CD4-positive, alpha-beta memory T cell (primary cell): ENCODE data around the gene CFAP300. TPM values are rescaled to one million over a fixed set of nuclear protein-coding genes. Genes with fewer than 3 reads are reported as not detected.
A peak's percentile ranks its signal among the peaks of the same experiment; 100 is the strongest.

Experiments
- CTCF ChIA-PET: fragments of 350-600 bp; sonication (Branson Sonifier 250); formaldehyde crosslinking; loops from one replicate; lab custom pipeline; 2021; ENCODE audit warnings: inconsistent platforms; ENCODE audit not compliant: partially characterized antibody; lab: Charles Lee
- POLR2A ChIA-PET: fragments of 350-600 bp; sonication (Branson Sonifier 250); formaldehyde crosslinking; loops from one replicate; lab custom pipeline; 2021; ENCODE audit not compliant: partially characterized antibody; lab: Charles Lee
- DNase-seq, 5 donors: peaks; one replicate each; pipeline versions ENCODE4 v3.0.0 to v3.0.0-alpha.2; 2020 to 2022; ENCODE audit warnings: mixed read lengths in 1 of 5
- H3K27ac ChIP-seq: one replicate; pipeline ENCODE4 v1.7.0; 2013; ENCODE audit warnings: low read depth, low read length
- H3K27me3 ChIP-seq: 2 replicates; pipeline ENCODE4 v1.7.0; 2013; ENCODE audit warnings: mild to moderate bottlenecking, low read length, moderate library complexity; ENCODE audit not compliant: insufficient read depth
- H3K36me3 ChIP-seq: 2 replicates; pipeline ENCODE4 v1.7.0; 2013; ENCODE audit warnings: mild to moderate bottlenecking, low read length, moderate library complexity; ENCODE audit not compliant: insufficient read depth
- H3K4me1 ChIP-seq: 2 replicates; pipeline ENCODE4 v1.7.0; 2013; ENCODE audit warnings: mild to moderate bottlenecking, low read length, moderate library complexity; ENCODE audit not compliant: insufficient read depth
- H3K4me3 ChIP-seq, 2 donors: one replicate each; pipeline ENCODE4 v1.7.0; 2013; ENCODE audit warnings: low read length in 2 of 2, mild to moderate bottlenecking in 1 of 2
- H3K9me3 ChIP-seq, 2 donors: one replicate each; pipeline ENCODE4 v1.7.0; 2013; ENCODE audit warnings: low read length in 2 of 2, control low read depth in 1 of 2; ENCODE audit not compliant: control insufficient read depth in 1 of 2
- H3K27ac Mint-ChIP-seq, 7 donors: one replicate each; pipeline ENCODE4 v1.8.0; 2020 to 2021; ENCODE audit warnings: mixed read lengths in 7 of 7, mild to moderate bottlenecking in 6 of 7, inconsistent platforms in 3 of 7, moderate library complexity in 3 of 7
- H3K27me3 Mint-ChIP-seq, 2 donors: one replicate each; pipeline ENCODE4 v1.8.0; 2020 to 2021; ENCODE audit warnings: mixed read lengths in 2 of 2
- H3K36me3 Mint-ChIP-seq, 2 donors: one replicate each; pipeline ENCODE4 v1.8.0; 2020 to 2021; ENCODE audit warnings: mixed read lengths in 2 of 2, inconsistent platforms in 1 of 2, mild to moderate bottlenecking in 1 of 2
- H3K4me1 Mint-ChIP-seq, 4 donors: one replicate each; pipeline ENCODE4 v1.8.0; 2020 to 2021; ENCODE audit warnings: mixed read lengths in 4 of 4, mild to moderate bottlenecking in 1 of 4
- H3K4me3 Mint-ChIP-seq, 8 donors: one replicate each; pipeline ENCODE4 v1.8.0; 2020 to 2021; ENCODE audit warnings: mixed read lengths in 8 of 8, mild to moderate bottlenecking in 7 of 8, moderate library complexity in 6 of 8, inconsistent platforms in 3 of 8
- H3K9me3 Mint-ChIP-seq, 8 donors: one replicate each; pipeline ENCODE4 v1.8.0; 2020 to 2021; ENCODE audit warnings: mixed read lengths in 8 of 8, mild to moderate bottlenecking in 5 of 8, inconsistent platforms in 3 of 8, moderate library complexity in 1 of 8
- intact Hi-C: fragments of 100-400 bp; cut with micrococcal nuclease; formaldehyde crosslinking; loops from one replicate; pipeline ENCODE4 v1.15.1; 2023
- polyA plus RNA-seq, 2 donors: library from polyadenylated mRNA; unstranded; fragments of 300-500 nt; fragmentation: Illumina TruSeq; gene quantifications; one replicate each; pipeline ENCODE4 v1.2.3, GENCODE V29; 2021
- total RNA-seq, 2 experiments: library from RNA; stranded (reverse); gene quantifications; one replicate each; pipeline ENCODE4 v1.2.3, GENCODE V29; 2021

CFAP300 gene
- total and polyA plus RNA-seq, 4 experiments from 2014 or later = not detected

GRCh38 chr11:102010776-102011494, 36.3 kb upstream of the CFAP300 start:
- Histone ChIP-seq H3K9me3 (no peaks in the 10 kb centered on the region), H3K4me1 (peaks cover 7% of the 10 kb centered on the region), H3K27ac (no peak overlapping the region), H3K4me3 (no peak overlapping the region), H3K27me3 (peaks cover 5% of the 10 kb centered on the region), H3K36me3 (no peaks in the 10 kb centered on the region)
- ChIA-PET POLR2A (no interaction called here), CTCF (interaction anchor here (1.2 kb wide), 1 partner anchor 151 kb away, joined by 3 read pairs; no protein-coding TSS in a partner anchor)
- Mint-ChIP-seq H3K27me3 (peaks cover 3 to 9% of the 10 kb centered on the region in 2 donors), H3K4me3 (no peak overlapping the region), H3K9me3 (no peaks in the 10 kb centered on the region), H3K27ac (no peak overlapping the region), H3K4me1 (peaks cover 0 to 3% (median 0%) of the 10 kb centered on the region in 4 donors), H3K36me3 (no peaks in the 10 kb centered on the region)
- no peak for DNase-seq
- intact Hi-C loops = no loop called here

- no peak overlapping the region for H3K27ac ChIP-seq
- Mint-ChIP-seq H3K4me1 (peaks cover 0 to 2% (median 0%) of the 10 kb centered on the region in 4 donors), H3K27ac (no peak overlapping the region), H3K36me3 (no peaks in the 10 kb centered on the region), H3K4me3 (no peak overlapping the region), H3K9me3 (no peaks in the 10 kb centered on the region), H3K27me3 (peaks cover 3 to 9% of the 10 kb centered on the region in 2 donors)
- no peaks in the 10 kb centered on the region for H3K36me3 ChIP-seq
- intact Hi-C loops = no loop called here
- H3K27me3 ChIP-seq = peaks cover 5% of the 10 kb centered on the region
- no peak overlapping the region for H3K4me3 ChIP-seq
- H3K9me3 ChIP-seq = no peaks in the 10 kb centered on the region
- ChIA-PET CTCF (interaction anchor here (1.2 to 1.7 kb wide), 2 partner anchors 13 to 152 kb away, joined by 3 to 4 read pairs; no protein-coding TSS in a partner anchor), POLR2A (no interaction called here)
- H3K4me1 ChIP-seq = peaks cover 7% of the 10 kb centered on the region
- peak; percentile 3 to 39 (median 12) for DNase-seq
These were observed 34.3 kb upstream of the CFAP300 start for GRCh38 chr11:102012946-102013345.

- no peak overlapping the region for H3K27ac ChIP-seq
- peaks cover 7% of the 10 kb centered on the region for H3K4me1 ChIP-seq
- no peaks in the 10 kb centered on the region for H3K9me3 ChIP-seq
- CTCF ChIA-PET = no interaction called here
- intact Hi-C loops = no loop called here
- H3K4me3 ChIP-seq = no peak overlapping the region
- Mint-ChIP-seq H3K9me3 (no peaks in the 10 kb centered on the region), H3K36me3 (no peaks in the 10 kb centered on the region), H3K4me3 (no peak overlapping the region), H3K27ac (no peak overlapping the region), H3K27me3 (peaks cover 3 to 8% of the 10 kb centered on the region in 2 donors), H3K4me1 (peaks cover 0 to 2% (median 0%) of the 10 kb centered on the region in 4 donors)
- POLR2A ChIA-PET = no interaction called here
- no peak for DNase-seq
- H3K36me3 ChIP-seq = no peaks in the 10 kb centered on the region
- peaks cover 5% of the 10 kb centered on the region for H3K27me3 ChIP-seq
These were observed 32.5 kb upstream of the CFAP300 start for GRCh38 chr11:102014756-102015155.

GRCh38 chr11:102017026-102017425, 30.2 kb upstream of the CFAP300 start:
- ChIA-PET CTCF (interaction anchor here (1.7 kb wide), 1 partner anchor 9 kb away, joined by 8 read pairs; no protein-coding TSS in a partner anchor), POLR2A (no interaction called here)

GRCh38 chr11:102026217-102026616, 21.0 kb upstream of the CFAP300 start:
- Histone ChIP-seq H3K36me3 (no peaks in the 10 kb centered on the region), H3K27ac (no peak overlapping the region), H3K4me1 (no peaks in the 10 kb centered on the region), H3K27me3 (no peaks in the 10 kb centered on the region), H3K9me3 (no peaks in the 10 kb centered on the region), H3K4me3 (no peak overlapping the region)
- H3K27ac Mint-ChIP-seq = no peak overlapping the region
- H3K4me3 Mint-ChIP-seq = no peak overlapping the region
- H3K4me1 Mint-ChIP-seq = no peaks in the 10 kb centered on the region
- POLR2A ChIA-PET = no interaction called here
- CTCF ChIA-PET = interaction anchor here (0.9 to 1.8 kb wide), 2 partner anchors 13 to 18 kb away, joined by 4 to 8 read pairs; no protein-coding TSS in a partner anchor
- no peak for DNase-seq
- peaks cover 0 to 2% (median 0%) of the 10 kb centered on the region in 8 donors for H3K9me3 Mint-ChIP-seq
- H3K27me3 Mint-ChIP-seq = peaks cover 7 to 22% of the 10 kb centered on the region in 2 donors
- H3K36me3 Mint-ChIP-seq = no peaks in the 10 kb centered on the region
- intact Hi-C loops = no loop called here

More at GRCh38 chr11:102017026-102017425, 30.2 kb upstream of the CFAP300 start:
- H3K4me1 Mint-ChIP-seq = peaks cover 0 to 2% (median 0%) of the 10 kb centered on the region in 4 donors
- peaks cover 7% of the 10 kb centered on the region for H3K4me1 ChIP-seq
- no peaks in the 10 kb centered on the region for H3K36me3 ChIP-seq
- H3K27ac ChIP-seq = no peak overlapping the region
- H3K27me3 Mint-ChIP-seq = peaks cover 3% of the 10 kb centered on the region in 2 donors
- H3K9me3 Mint-ChIP-seq = no peaks in the 10 kb centered on the region
- no peaks in the 10 kb centered on the region for H3K9me3 ChIP-seq
- H3K4me3 ChIP-seq = no peak overlapping the region
- H3K27me3 ChIP-seq = no peaks in the 10 kb centered on the region
- H3K36me3 Mint-ChIP-seq = no peaks in the 10 kb centered on the region
- DNase-seq = no peak
- no peak overlapping the region for H3K27ac Mint-ChIP-seq
- intact Hi-C loops = no loop called here
- H3K4me3 Mint-ChIP-seq = no peak overlapping the region

GRCh38 chr11:102026959-102027358, 20.3 kb upstream of the CFAP300 start:
- Mint-ChIP-seq H3K27me3 (peaks cover 7 to 22% of the 10 kb centered on the region in 2 donors), H3K36me3 (no peaks in the 10 kb centered on the region), H3K9me3 (peaks cover 0 to 2% (median 0%) of the 10 kb centered on the region in 8 donors), H3K4me3 (no peak overlapping the region), H3K4me1 (no peaks in the 10 kb centered on the region), H3K27ac (no peak overlapping the region)
- intact Hi-C loops = no loop called here
- DNase-seq = no peak
- ChIA-PET CTCF (interaction anchor here (0.9 to 1.8 kb wide), 2 partner anchors 15 to 19 kb away, joined by 3 to 8 read pairs; no protein-coding TSS in a partner anchor), POLR2A (no interaction called here)
- Histone ChIP-seq H3K4me3 (no peak overlapping the region), H3K9me3 (no peaks in the 10 kb centered on the region), H3K36me3 (no peaks in the 10 kb centered on the region), H3K4me1 (no peaks in the 10 kb centered on the region), H3K27me3 (no peaks in the 10 kb centered on the region), H3K27ac (no peak overlapping the region)

- peaks cover 9 to 10% of the 10 kb centered on the region in 2 donors for H3K27me3 Mint-ChIP-seq
- Histone ChIP-seq H3K27ac (no peak overlapping the region), H3K4me1 (no peaks in the 10 kb centered on the region), H3K27me3 (no peaks in the 10 kb centered on the region), H3K9me3 (no peaks in the 10 kb centered on the region), H3K36me3 (no peaks in the 10 kb centered on the region), H3K4me3 (no peak overlapping the region)
- no peak overlapping the region for H3K4me3 Mint-ChIP-seq
- no peak overlapping the region for H3K27ac Mint-ChIP-seq
- peaks cover 0 to 13% (median 5%) of the 10 kb centered on the region in 8 donors for H3K9me3 Mint-ChIP-seq
- no peak for DNase-seq
- POLR2A ChIA-PET = no interaction called here
- H3K4me1 Mint-ChIP-seq = no peaks in the 10 kb centered on the region
- no peaks in the 10 kb centered on the region for H3K36me3 Mint-ChIP-seq
- intact Hi-C loops = no loop called here
- CTCF ChIA-PET = no interaction called here
These were observed 10.5 kb upstream of the CFAP300 start for GRCh38 chr11:102036757-102037156.
